ENCODE measurements around the gene KCNJ10.

GRCh38 chr1:160018900-160019299, 51.1 kb downstream of the KCNJ10 start:
- no peak for TF ChIP-seq CTCF (IDR thresholded peaks at IDR 0.05; ENCODE audit: insufficient read depth, low read length)
- TF ChIP-seq REST (IDR thresholded peaks at IDR 0.05; ENCODE audit: insufficient replicate concordance, low read depth) = no peak
- TF ChIP-seq POLR2AphosphoS5 (IDR thresholded peaks at IDR 0.05; ENCODE audit: low read depth) = no peak
- TF ChIP-seq GABPA (IDR thresholded peaks at IDR 0.05; ENCODE audit: low read depth) = no peak
